HepG2 (cell line): Measurements from ENCODE around the gene SPTSSB. TPM values are rescaled to one million over a fixed set of nuclear protein-coding genes. Genes with fewer than 3 reads are reported as not detected.

Experiments used
- ARID2 ChIP-seq: sonication (generic); formaldehyde crosslinking; IDR thresholded peaks from 2 replicates; pipeline ENCODE4 v1.8.1; 2022; ENCODE audit warnings: mild to moderate bottlenecking, missing genetic modification reagents, borderline replicate concordance
- ARID3A ChIP-seq: IDR thresholded peaks from 2 replicates; pipeline ENCODE4 v1.6.1; 2012; ENCODE audit warnings: low read depth, low read length, improper control_type of control experiment
- HDAC1 ChIP-seq: sonication (generic); formaldehyde crosslinking; IDR thresholded peaks from 2 replicates; pipeline ENCODE4 v1.5.1; 2020; ENCODE audit warnings: mild to moderate bottlenecking, missing genetic modification reagents
- MAFF ChIP-seq: IDR thresholded peaks from 2 replicates; pipeline ENCODE4 v1.6.1; 2011; ENCODE audit warnings: low read depth, low read length, improper control_type of control experiment
- MLXIP ChIP-seq: sonication (generic); formaldehyde crosslinking; IDR thresholded peaks from 2 replicates; pipeline ENCODE4 v1.9.0; 2021; ENCODE audit warnings: missing genetic modification reagents, borderline replicate concordance
- MTERF4 ChIP-seq: sonication (generic); formaldehyde crosslinking; IDR thresholded peaks from 2 replicates; pipeline ENCODE4 v1.8.0; 2023; ENCODE audit warnings: mild to moderate bottlenecking, missing genetic modification reagents
- NR2F1 ChIP-seq, 2 experiments: fragments of 450-650 bp in 1 of 2; formaldehyde crosslinking in 1 of 2; IDR thresholded peaks; 2 replicates each; pipeline versions ENCODE4 v1.5.0 to v1.6.1; 2016 to 2020; ENCODE audit warnings: mild to moderate bottlenecking in 1 of 2, missing compliant biosample characterization in 1 of 2, missing genetic modification reagents in 1 of 2, moderate library complexity in 1 of 2
- RARA ChIP-seq: IDR thresholded peaks from 2 replicates; pipeline ENCODE4 v1.6.1; 2016; ENCODE audit warnings: missing genetic modification reagents, missing compliant biosample characterization
- RFX1 ChIP-seq: fragments of 450-650 bp; IDR thresholded peaks from 2 replicates; pipeline ENCODE4 v1.6.1; 2017
- RXRB ChIP-seq: IDR thresholded peaks from 2 replicates; pipeline ENCODE4 v1.6.1; 2016; ENCODE audit warnings: borderline replicate concordance, missing genetic modification reagents, missing compliant biosample characterization
- SOX13 ChIP-seq, 3 experiments: fragments of 450-650 bp in 1 of 3; sonication (generic) in 1 of 3; formaldehyde crosslinking in 1 of 3; IDR thresholded peaks in 2 of 3; conservative IDR thresholded peaks in 1 of 3; 2 replicates each; pipeline versions ENCODE4 v1.5.0 to v1.6.1; 2016 to 2020; ENCODE audit warnings: antibody characterized with exemption in 1 of 3, mild to moderate bottlenecking in 1 of 3, missing compliant biosample characterization in 1 of 3, missing genetic modification reagents in 1 of 3, moderate library complexity in 1 of 3
- SRSF1 ChIP-seq: fragments of 200-400 bp; formaldehyde crosslinking; optimal IDR thresholded peaks from 2 replicates; pipeline ENCODE3; 2017; ENCODE audit warnings: mild to moderate bottlenecking, low read depth, low read length, moderate library complexity
- ZBTB4 ChIP-seq: sonication (generic); formaldehyde crosslinking; IDR thresholded peaks from 2 replicates; pipeline ENCODE4 v1.4.0; 2020; ENCODE audit warnings: missing genetic modification reagents, mild to moderate bottlenecking, borderline replicate concordance
- ZFP62 ChIP-seq: sonication (generic); formaldehyde crosslinking; IDR thresholded peaks from 2 replicates; pipeline ENCODE4 v1.4.0; 2020; ENCODE audit warnings: missing genetic modification reagents
- ZNF512B ChIP-seq: sonication (generic); formaldehyde crosslinking; IDR thresholded peaks from 2 replicates; pipeline ENCODE4 v1.5.1; 2020; ENCODE audit warnings: missing genetic modification reagents, mild to moderate bottlenecking, borderline replicate concordance
- ZNF570 ChIP-seq: sonication (generic); formaldehyde crosslinking; IDR thresholded peaks from 2 replicates; pipeline ENCODE4 v1.4.0; 2020; ENCODE audit warnings: mild to moderate bottlenecking, missing genetic modification reagents, borderline replicate concordance
- ZNF674 ChIP-seq: sonication (generic); formaldehyde crosslinking; IDR thresholded peaks from 2 replicates; pipeline ENCODE4 v1.5.0; 2020; ENCODE audit warnings: low read depth, mild to moderate bottlenecking, missing genetic modification reagents
- polyA plus RNA-seq, 8 experiments: library from polyadenylated mRNA; depleted of rRNA in 3 of 8; stranded (reverse) in 7 of 8; unstranded in 1 of 8; fragments of >200 nt; fragmentation: Illumina TruSeq in 4 of 8; extraction: Trizol in 4 of 8; gene quantifications; 2 replicates each; pipeline versions ENCODE4 v1.2.1 to v1.2.3, GENCODE V29; 2011 to 2016; ENCODE audit warnings: low read depth in 4 of 8, missing spikeins in 1 of 8, mixed read lengths in 1 of 8; ENCODE audit not compliant: insufficient read depth in 1 of 8
- total RNA-seq, 5 experiments: library from RNA; depleted of rRNA; stranded (reverse); fragments of >200 nt; fragmentation: Illumina TruSeq; extraction: Trizol; gene quantifications; 2 replicates each; pipeline ENCODE4 v1.2.3, GENCODE V29; 2016; ENCODE audit warnings: low read depth in 1 of 5

The SPTSSB gene
- total and polyA plus RNA-seq, 2 of the 13 experiments (the other 11 are each of a cell fraction or from before 2014, with no cell fraction given): 0.51 to 2.4 TPM

- TF ChIP-seq NR2F1 (CRISPR knock-in tag; IDR thresholded peaks at IDR 0.05) (peak in 1 of 2 experiments; percentile 23; a peak in 1 of 4 replicates), SOX13 (IDR thresholded peaks at IDR 0.05) (no peak), SOX13 (CRISPR knock-in tag; conservative IDR thresholded peaks at IDR 0.05 in 1 of 2, IDR thresholded peaks at IDR 0.05 in 1 of 2) (peak in 1 of 2 experiments; percentile 62; a peak in 2 of 4 replicates), RFX1 (no peak), MLXIP (CRISPR knock-in tag) (no peak), MAFF (no peak), HDAC1 (CRISPR knock-in tag) (no peak), ZBTB4 (no peak), SRSF1 (no peak), ARID2 (0 out of 2 replicates have a peak, but pooled peaks have one; percentile 38), ZNF512B (CRISPR knock-in tag) (no peak), ZFP62 (CRISPR knock-in tag) (no peak), RXRB (peak; percentile 88), ZNF674 (CRISPR knock-in tag) (no peak), ZNF570 (CRISPR knock-in tag) (no peak), MTERF4 (CRISPR knock-in tag) (no peak), RARA (CRISPR knock-in tag) (peak; percentile 86), ARID3A (no peak)
These were observed 27.8 kb downstream of the SPTSSB start (continued) for GRCh38 chr3:161343540-161343939.
